ENCODE data around the gene SLC9A7. TPM values are rescaled to one million over a fixed set of nuclear protein-coding genes. Genes with fewer than 3 reads are reported as not detected.

The SLC9A7 gene
- total RNA-seq, 1 donor from 2014 or later, result 1.9 TPM

GRCh38 chrX:46758163-46758955 lies 559 bp downstream of the SLC9A7 start:
- Histone ChIP-seq H3K4me1 (peaks cover 5% of the 10 kb centered on the region), H3K27me3 (ENCODE audit: low read depth) (peaks cover 4% of the 10 kb centered on the region), H3K36me3 (no peaks in the 10 kb centered on the region), H3K9me3 (replicated peaks) (no peaks in the 10 kb centered on the region), H3K4me3 (peak overlapping the region; percentile 66), H3K27ac (replicated peaks) (no peak overlapping the region)
- no peak for TF ChIP-seq CTCF (IDR thresholded peaks at IDR 0.05; ENCODE audit: borderline replicate concordance)
- intact Hi-C loops (cut with micrococcal nuclease), result no loop called here
- DNase-seq, result no peak

GRCh38 chrX:46757593-46757992 lies 1.3 kb downstream of the SLC9A7 start:
- peaks cover 4% of the 10 kb centered on the region for H3K27me3 ChIP-seq (ENCODE audit: low read depth)
- no peak for DNase-seq
- peaks cover 5% of the 10 kb centered on the region for H3K4me1 ChIP-seq
- no peak for TF ChIP-seq CTCF (IDR thresholded peaks at IDR 0.05; ENCODE audit: borderline replicate concordance)
- H3K4me3 ChIP-seq, result no peak overlapping the region
- intact Hi-C loops (cut with micrococcal nuclease), result no loop called here
- no peaks in the 10 kb centered on the region for H3K36me3 ChIP-seq
- no peaks in the 10 kb centered on the region for H3K9me3 ChIP-seq (replicated peaks)
- no peak overlapping the region for H3K27ac ChIP-seq (replicated peaks)

DNA sequence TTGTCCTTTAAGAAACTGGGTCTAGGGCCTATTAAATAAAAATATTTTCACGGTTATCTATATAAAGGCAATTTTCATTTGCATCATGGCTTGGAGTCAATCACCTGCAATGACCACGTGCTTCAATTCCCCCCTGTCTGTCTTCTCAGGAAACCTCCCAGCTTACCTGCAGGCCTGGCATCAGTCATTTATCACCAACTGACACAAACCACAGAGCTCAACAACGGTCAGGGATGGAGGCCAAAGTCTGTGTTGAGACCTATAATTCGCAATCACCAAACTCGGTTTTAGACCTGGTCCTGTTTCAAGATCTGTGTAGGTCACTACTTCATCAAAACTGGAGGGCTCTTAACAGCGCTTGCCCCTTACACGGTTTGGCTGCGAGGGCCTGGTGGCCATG lies 1.9 kb downstream of the SLC9A7 start:
- H3K36me3 ChIP-seq, result no peaks in the 10 kb centered on the region
- intact Hi-C loops (cut with micrococcal nuclease), result no loop called here
- TF ChIP-seq CTCF (IDR thresholded peaks at IDR 0.05; ENCODE audit: borderline replicate concordance), result no peak
- H3K4me3 ChIP-seq, result no peak overlapping the region
- no peaks in the 10 kb centered on the region for H3K27me3 ChIP-seq (ENCODE audit: low read depth)
- no peaks in the 10 kb centered on the region for H3K9me3 ChIP-seq (replicated peaks)
- H3K4me1 ChIP-seq, result peaks cover 5% of the 10 kb centered on the region
- DNase-seq, result no peak
- no peak overlapping the region for H3K27ac ChIP-seq (replicated peaks)

- no peaks in the 10 kb centered on the region for H3K27me3 ChIP-seq (ENCODE audit: low read depth)
- H3K4me1 ChIP-seq, result peaks cover 5% of the 10 kb centered on the region
- H3K27ac ChIP-seq (replicated peaks), result no peak overlapping the region
- H3K4me3 ChIP-seq, result no peak overlapping the region
- no peaks in the 10 kb centered on the region for H3K9me3 ChIP-seq (replicated peaks)
- no peaks in the 10 kb centered on the region for H3K36me3 ChIP-seq
- no peak for DNase-seq
- intact Hi-C loops (cut with micrococcal nuclease), result no loop called here
- no peak for TF ChIP-seq CTCF (IDR thresholded peaks at IDR 0.05; ENCODE audit: borderline replicate concordance)
These were observed 3.2 kb downstream of the SLC9A7 start for GRCh38 chrX:46755671-46756070.

DNA sequence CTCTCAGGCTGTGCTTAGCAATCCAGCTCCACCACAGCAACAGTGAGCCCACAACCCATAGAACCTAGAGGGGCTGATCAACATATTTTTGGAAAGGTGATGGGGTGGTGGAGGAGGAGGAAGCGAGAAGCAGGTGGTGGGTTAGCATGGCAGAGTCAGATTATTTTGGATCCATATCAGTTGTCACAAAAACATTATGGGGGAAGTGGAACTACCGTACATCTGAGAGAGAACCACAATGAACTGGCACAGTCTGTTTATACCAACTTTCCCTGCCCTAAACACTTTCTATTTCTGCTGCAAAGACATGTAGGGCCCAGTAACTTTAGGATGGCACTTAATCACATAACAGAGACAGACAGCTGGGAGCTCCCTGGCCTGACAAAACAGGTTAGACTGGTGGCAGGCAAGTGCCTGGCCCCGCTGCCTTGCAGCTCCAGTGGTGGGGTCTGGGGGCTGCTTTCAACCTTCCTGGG lies 4.3 kb downstream of the SLC9A7 start:
- intact Hi-C loops (cut with micrococcal nuclease), result no loop called here
- Histone ChIP-seq H3K27ac (replicated peaks) (no peak overlapping the region), H3K36me3 (no peaks in the 10 kb centered on the region), H3K4me3 (no peak overlapping the region), H3K9me3 (replicated peaks) (no peaks in the 10 kb centered on the region), H3K27me3 (ENCODE audit: low read depth) (no peaks in the 10 kb centered on the region), H3K4me1 (peaks cover 4% of the 10 kb centered on the region)
- no peak for TF ChIP-seq CTCF (IDR thresholded peaks at IDR 0.05; ENCODE audit: borderline replicate concordance)
- no peak for DNase-seq
